Neuron (in vitro differentiated cells): ENCODE results near the gene MPP2.

Source experiments
- H2AFZ ChIP-seq: one replicate; pipeline ENCODE4 v1.6.1; 2013; ENCODE audit warnings: low read depth, mild to moderate bottlenecking, inconsistent platforms, low read length, moderate library complexity
- H3K27me3 ChIP-seq: one replicate; pipeline ENCODE4 v1.6.1; 2013; ENCODE audit warnings: low read length; ENCODE audit not compliant: insufficient read depth
- H3K36me3 ChIP-seq: one replicate; pipeline ENCODE4 v1.6.1; 2013; ENCODE audit warnings: low read length; ENCODE audit not compliant: insufficient read depth
- H3K4me1 ChIP-seq: one replicate; pipeline ENCODE4 v1.6.1; 2013; ENCODE audit warnings: low read length; ENCODE audit not compliant: insufficient read depth
- H3K4me3 ChIP-seq: 2 replicates; pipeline ENCODE4 v1.5.1; 2013; ENCODE audit warnings: mild to moderate bottlenecking, low read length, moderate library complexity
- H3K9me3 ChIP-seq: one replicate; pipeline ENCODE4 v1.6.1; 2013; ENCODE audit warnings: low read length

Gene MPP2

GRCh38 chr17:43834106-43834505 lies 73.2 kb downstream of the MPP2 start:
- Histone ChIP-seq H3K9me3 (no peaks in the 10 kb centered on the region), H3K4me1 (peaks cover 23% of the 10 kb centered on the region), H3K4me3 (no peak overlapping the region), H2AFZ (no peak overlapping the region), H3K27me3 (no peaks in the 10 kb centered on the region), H3K36me3 (no peaks in the 10 kb centered on the region)

- Histone ChIP-seq H3K4me1 (peaks cover 23% of the 10 kb centered on the region), H3K27me3 (no peaks in the 10 kb centered on the region), H3K9me3 (no peaks in the 10 kb centered on the region), H2AFZ (peak within 1 kb of the TSS; percentile 96), H3K36me3 (no peaks in the 10 kb centered on the region), H3K4me3 (peak within 1 kb of the TSS; percentile 60)
Measured at GRCh38 chr17:43832976-43833829, 74.1 kb downstream of the MPP2 start, which contains the start of gene MPP3. MPP3 (minus strand) TSS chr17:43833146; CDS start chr17:43831906, 1,240 bp downstream.

- Histone ChIP-seq H3K36me3 (no peaks in the 10 kb centered on the region), H3K4me1 (peaks cover 23% of the 10 kb centered on the region), H3K4me3 (peak overlapping the region; percentile 60), H3K9me3 (no peaks in the 10 kb centered on the region), H2AFZ (peak overlapping the region; percentile 96), H3K27me3 (no peaks in the 10 kb centered on the region)
Measured at GRCh38 chr17:43832168-43832975, 75.0 kb downstream of the MPP2 start.

- H3K36me3 ChIP-seq = no peaks in the 10 kb centered on the region
- peaks cover 23% of the 10 kb centered on the region for H3K4me1 ChIP-seq
- no peaks in the 10 kb centered on the region for H3K27me3 ChIP-seq
- H3K4me3 ChIP-seq = no peak overlapping the region
- H2AFZ ChIP-seq = no peak overlapping the region
- H3K9me3 ChIP-seq = no peaks in the 10 kb centered on the region
Measured at GRCh38 chr17:43831633-43832032, 75.7 kb downstream of the MPP2 start.

- peaks cover 2% of the 10 kb centered on the region for H3K36me3 ChIP-seq
- H3K4me3 ChIP-seq = no peak overlapping the region
- no peaks in the 10 kb centered on the region for H3K9me3 ChIP-seq
- H3K27me3 ChIP-seq = no peaks in the 10 kb centered on the region
- peaks cover 23% of the 10 kb centered on the region for H3K4me1 ChIP-seq
- H2AFZ ChIP-seq = no peak overlapping the region
Measured at GRCh38 chr17:43830510-43831140, 76.7 kb downstream of the MPP2 start.

GRCh38 chr17:43829738-43830137 lies 77.6 kb downstream of the MPP2 start:
- no peaks in the 10 kb centered on the region for H3K9me3 ChIP-seq
- H3K36me3 ChIP-seq = peaks cover 7% of the 10 kb centered on the region
- no peak overlapping the region for H2AFZ ChIP-seq
- H3K4me1 ChIP-seq = peaks cover 23% of the 10 kb centered on the region
- no peaks in the 10 kb centered on the region for H3K27me3 ChIP-seq
- no peak overlapping the region for H3K4me3 ChIP-seq

- no peak overlapping the region for H2AFZ ChIP-seq
- H3K36me3 ChIP-seq = peaks cover 12% of the 10 kb centered on the region
- no peaks in the 10 kb centered on the region for H3K9me3 ChIP-seq
- no peaks in the 10 kb centered on the region for H3K27me3 ChIP-seq
- peaks cover 13% of the 10 kb centered on the region for H3K4me1 ChIP-seq
- H3K4me3 ChIP-seq = no peak overlapping the region
Measured at GRCh38 chr17:43827596-43827995, 79.7 kb downstream of the MPP2 start.

- peaks cover 12% of the 10 kb centered on the region for H3K36me3 ChIP-seq
- peaks cover 5% of the 10 kb centered on the region for H3K4me1 ChIP-seq
- H3K4me3 ChIP-seq = no peak overlapping the region
- H3K9me3 ChIP-seq = no peaks in the 10 kb centered on the region
- no peaks in the 10 kb centered on the region for H3K27me3 ChIP-seq
- H2AFZ ChIP-seq = no peak overlapping the region
Measured at GRCh38 chr17:43826206-43826605, 81.1 kb downstream of the MPP2 start.

- peaks cover 5% of the 10 kb centered on the region for H3K4me1 ChIP-seq
- no peak overlapping the region for H2AFZ ChIP-seq
- no peaks in the 10 kb centered on the region for H3K27me3 ChIP-seq
- H3K9me3 ChIP-seq = no peaks in the 10 kb centered on the region
- H3K36me3 ChIP-seq = peaks cover 12% of the 10 kb centered on the region
- no peak overlapping the region for H3K4me3 ChIP-seq
Measured at GRCh38 chr17:43825567-43825966, 81.8 kb downstream of the MPP2 start.
